Activated CD8-positive, alpha-beta memory T cell treated with anti-CD3 and anti-CD28 coated beads for 1 hour (primary cell): ENCODE data around the gene GARS1.
"Not testable (repeated sequence)": the region's sequence is repeated elsewhere in the genome, so short reads cannot be mapped to it uniquely, and the experiment has no call there.

Experiments used
- DNase-seq, 2 donors: peaks; one replicate each; pipeline ENCODE4 v3.0.0-alpha.2; 2020; ENCODE audit warnings: low read depth in 1 of 2; ENCODE audit errors: extremely low read depth in 1 of 2

The GARS1 gene

GRCh38 chr7:30618080-30618676 lies 23.5 kb downstream of the GARS1 start:
- DNase-seq, result no peak

- no peak for DNase-seq
Observed at GRCh38 chr7:30618961-30619360, 24.3 kb downstream of the GARS1 start.

DNA sequence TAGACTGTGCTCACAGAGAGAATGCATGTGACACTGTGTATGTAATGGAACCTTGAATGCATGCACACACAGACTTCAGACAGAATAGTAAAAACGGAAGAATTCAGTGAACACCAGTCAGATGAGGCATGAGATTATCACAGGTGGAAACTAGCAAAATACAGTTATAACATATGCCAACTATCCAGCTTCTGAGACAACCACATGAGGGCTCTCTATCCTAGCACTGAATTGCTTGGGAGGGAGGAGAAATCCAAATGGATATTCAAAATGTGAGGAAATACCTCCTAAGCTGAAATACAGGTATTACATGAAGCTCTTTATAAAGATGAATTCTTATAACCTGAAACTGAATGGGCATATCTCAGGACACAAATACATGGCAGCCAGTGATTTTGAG lies 30.6 kb downstream of the GARS1 start:
- no peak for DNase-seq

- DNase-seq, result no peak
Observed at GRCh38 chr7:30627026-30627425, 32.3 kb downstream of the GARS1 start.

GRCh38 chr7:30630986-30631385 lies 36.3 kb downstream of the GARS1 start:
- no peak for DNase-seq

- no peak for DNase-seq
Observed at GRCh38 chr7:30633223-30633622, 38.5 kb downstream of the GARS1 start.

GRCh38 chr7:30634193-30634626 lies 39.5 kb downstream of the GARS1 start:
- DNase-seq, result no peak

- DNase-seq, result no peak
Observed at GRCh38 chr7:30634634-30635201, 40.0 kb downstream of the GARS1 start.

- no peak for DNase-seq
Observed at GRCh38 chr7:30635798-30636197, 41.1 kb downstream of the GARS1 start.

DNA sequence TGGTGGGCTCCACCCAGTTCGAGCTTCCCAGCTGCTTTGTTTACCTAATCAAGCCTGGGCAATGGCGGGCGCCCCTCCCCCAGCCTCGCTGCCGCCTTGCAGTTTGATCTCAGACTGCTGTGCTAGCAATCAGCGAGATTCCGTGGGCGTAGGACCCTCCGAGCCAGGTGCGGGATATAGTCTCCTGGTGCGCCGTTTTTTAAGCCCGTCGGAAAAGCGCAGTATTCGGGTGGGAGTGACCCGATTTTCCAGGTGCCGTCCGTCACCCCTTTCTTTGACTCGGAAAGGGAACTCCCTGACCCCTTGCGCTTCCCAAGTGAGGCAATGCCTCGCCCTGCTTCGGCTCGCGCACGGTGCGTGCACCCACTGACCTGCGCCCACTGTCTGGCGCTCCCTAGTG lies 47.6 kb downstream of the GARS1 start:
- not testable (repeated sequence) for DNase-seq

DNA sequence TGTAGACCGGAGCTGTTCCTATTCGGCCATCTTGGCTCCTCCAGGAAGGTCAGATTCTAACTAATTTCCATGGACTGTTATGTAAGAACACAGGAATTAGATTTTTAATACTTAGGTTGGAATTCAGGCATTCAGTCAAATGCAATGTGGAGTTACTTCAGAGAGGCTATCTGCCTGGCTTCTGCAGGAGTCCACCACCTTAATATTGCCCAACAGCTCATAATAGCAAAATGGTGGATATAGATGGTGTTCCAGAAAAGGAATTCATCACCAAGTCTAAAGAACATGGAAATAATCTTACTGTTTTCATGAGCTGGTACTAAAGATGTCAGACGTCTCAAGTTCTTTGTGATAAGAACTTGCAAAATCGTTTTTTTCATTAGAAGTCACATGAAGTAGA lies 48.1 kb downstream of the GARS1 start:
- no peak for DNase-seq

DNA sequence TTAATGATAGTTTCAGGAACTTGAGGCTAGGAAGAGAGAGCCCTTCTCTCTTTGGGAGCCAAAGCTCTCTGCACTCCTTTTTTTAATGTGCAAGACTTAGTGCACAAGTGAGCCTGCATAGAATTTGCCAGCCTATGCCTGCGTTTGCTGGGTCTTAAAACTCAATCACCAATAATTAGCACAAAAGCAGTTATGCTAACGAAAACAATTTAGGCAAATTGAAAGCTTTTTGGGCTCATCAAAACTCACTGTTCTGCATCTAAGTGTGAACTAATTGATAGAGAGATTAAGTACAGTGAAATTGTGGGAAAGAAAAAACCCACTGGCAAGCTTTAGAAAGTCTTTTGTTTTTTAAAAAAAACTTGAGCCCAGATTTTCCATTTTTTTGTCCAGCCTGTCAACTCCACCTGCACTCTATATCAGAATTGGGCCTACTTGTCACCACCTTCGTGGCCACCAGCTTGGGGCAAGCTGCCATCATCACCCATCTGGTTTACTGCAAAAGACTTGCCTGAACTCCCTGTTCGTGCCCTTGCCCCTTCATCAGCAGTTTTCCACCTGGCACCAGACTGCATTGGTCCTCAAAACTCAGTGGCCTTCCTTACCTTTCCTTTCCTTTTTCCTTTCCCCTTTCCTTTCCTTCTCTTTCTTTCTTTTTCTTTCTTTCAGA lies 49.7 kb downstream of the GARS1 start:
- DNase-seq, result no peak

GRCh38 chr7:30645661-30646060 lies 51.0 kb downstream of the GARS1 start:
- no peak for DNase-seq

- DNase-seq, result no peak
Observed at GRCh38 chr7:30646154-30646553, 51.5 kb downstream of the GARS1 start.

GRCh38 chr7:30647589-30648364 lies 53.1 kb downstream of the GARS1 start:
- DNase-seq, result no peak

DNA sequence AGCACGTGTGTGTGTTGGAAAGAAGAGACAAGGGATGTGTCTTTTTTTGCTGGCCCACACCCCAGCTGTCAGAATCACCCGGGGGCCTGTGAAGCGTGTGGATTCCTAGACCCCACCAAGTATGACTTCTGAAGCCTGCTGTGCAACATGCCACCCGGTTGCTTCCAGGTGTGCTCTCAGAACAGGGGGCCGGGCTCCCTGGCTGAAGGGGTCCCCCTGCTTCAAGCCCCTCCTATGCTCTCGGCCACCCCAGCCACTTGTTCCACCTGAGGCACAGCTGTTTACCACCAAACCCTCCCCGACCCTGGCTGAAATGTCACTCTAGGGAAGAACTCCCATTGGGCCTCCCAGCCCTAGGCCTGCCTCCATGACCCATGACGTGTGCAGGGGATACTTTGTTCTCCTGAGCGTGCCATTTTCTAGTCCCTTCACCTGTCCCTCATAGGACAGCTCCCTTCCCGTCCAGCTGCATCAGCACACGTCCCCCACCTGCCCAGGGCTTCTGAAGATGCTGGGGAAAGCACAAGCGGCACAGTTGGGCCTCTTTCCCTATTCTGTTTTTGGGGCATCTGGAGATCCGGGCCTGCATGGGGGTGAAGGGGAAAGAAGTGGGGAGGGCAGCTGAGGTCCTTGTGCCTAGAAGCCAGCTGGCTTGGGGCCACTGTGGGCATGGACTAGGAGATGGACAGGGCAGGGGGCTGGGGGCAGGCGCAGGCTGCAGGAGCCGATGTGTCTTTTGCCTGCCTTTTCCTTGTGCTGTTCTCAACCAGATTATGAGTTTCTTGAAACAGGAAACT lies 54.3 kb downstream of the GARS1 start:
- no peak for DNase-seq

- no peak for DNase-seq
Observed at GRCh38 chr7:30649717-30650420, 55.2 kb downstream of the GARS1 start.

DNA sequence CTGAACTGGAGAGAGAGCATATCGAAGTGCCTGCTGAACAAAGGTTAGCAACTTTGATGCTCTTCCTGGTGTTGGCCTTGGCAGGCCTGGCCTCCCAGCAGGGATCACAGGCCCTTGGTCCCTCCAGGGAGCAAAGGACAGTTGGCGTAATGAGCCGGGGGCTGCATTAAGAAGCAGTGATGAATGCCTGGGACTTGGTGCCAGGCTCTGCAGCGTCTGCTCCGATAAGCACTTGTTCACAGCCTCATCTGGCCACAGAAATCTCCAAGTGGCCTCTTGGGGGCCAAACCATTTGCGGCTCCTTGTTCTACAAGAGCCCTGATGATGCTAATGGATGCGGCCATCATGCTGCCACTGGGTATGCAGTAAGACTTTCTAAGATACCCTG lies 55.7 kb downstream of the GARS1 start:
- no peak for DNase-seq

DNA sequence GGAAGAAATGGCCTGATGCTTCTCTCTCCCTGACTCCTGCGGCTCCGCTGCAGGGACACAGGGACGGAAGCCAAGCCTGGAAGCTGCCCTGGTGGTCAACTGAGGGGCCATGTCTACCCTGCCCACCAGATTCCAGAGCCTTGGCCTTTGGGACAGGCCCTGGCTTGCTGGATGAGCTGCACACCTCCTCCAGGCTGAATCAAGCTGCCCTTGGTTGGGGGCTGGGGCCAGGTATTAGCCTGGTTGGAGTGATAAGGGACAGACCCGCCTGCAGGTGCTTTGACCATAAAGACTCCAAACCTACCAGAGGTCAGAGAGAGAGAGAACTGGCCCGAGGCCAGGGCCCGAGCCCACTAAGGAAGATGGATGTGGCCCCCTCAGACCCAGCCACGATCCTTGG lies 57.5 kb downstream of the GARS1 start:
- DNase-seq, result no peak
